Measurements from ENCODE around the gene C18orf32.
"Not testable (repeated sequence)": the region's sequence is repeated elsewhere in the genome, so short reads cannot be mapped to it uniquely, and the experiment has no call there.

- TF ChIP-seq POLR2A (IDR thresholded peaks at IDR 0.05; ENCODE audit: low read depth, low read length); POLR2AphosphoS5 (IDR thresholded peaks at IDR 0.05; ENCODE audit: low read depth, low read length); SPI1 (IDR thresholded peaks at IDR 0.05; ENCODE audit: low read depth, low read length); TAF1 (IDR thresholded peaks at IDR 0.05; ENCODE audit: low read depth, low read length); PAX5 (IDR thresholded peaks at IDR 0.05; ENCODE audit: insufficient read depth, low read length, severe bottlenecking); POU2F2 (IDR thresholded peaks at IDR 0.05; ENCODE audit: low read depth, low read length): not testable (repeated sequence)
Observed at GRCh38 chr18:49515003-49515402, 28.0 kb upstream of the C18orf32 start.
